ENCODE data around the gene RNU7-1. TPM values are rescaled to one million over a fixed set of nuclear protein-coding genes. Genes with fewer than 3 reads are reported as not detected.

Gene RNU7-1
- total and polyA plus RNA-seq, 9 of the 15 experiments (the other 6 are each of a cell fraction or from before 2014, with no cell fraction given) = not detected

- TF ChIP-seq SP2 (IDR thresholded peaks at IDR 0.05; ENCODE audit: extremely low read depth, low read depth, low read length, poor library complexity, severe bottlenecking) (peak; percentile 75), NRF1 (conservative IDR thresholded peaks at IDR 0.05 in 1 of 2, IDR thresholded peaks at IDR 0.05 in 1 of 2) (peak; percentile 88 to 90), PCBP2 (IDR thresholded peaks at IDR 0.05; ENCODE audit: low read depth, low read length, poor library complexity, severe bottlenecking) (no peak), YY1 (IDR thresholded peaks at IDR 0.05; ENCODE audit: borderline replicate concordance in 1 of 3, control insufficient read depth in 1 of 3, extremely low read depth in 1 of 3, insufficient read depth in 3 of 3, insufficient read length in 1 of 3, insufficient replicate concordance in 2 of 3, low read depth in 1 of 3, low read length in 2 of 3) (peak in 2 of 3 experiments; percentile 65 to 73), STAT5B (CRISPR knock-in tag; IDR thresholded peaks at IDR 0.05) (no peak), ARID4B (CRISPR knock-in tag; IDR thresholded peaks at IDR 0.05) (no peak; the same call in none of the 2 replicates), ZSCAN29 (IDR thresholded peaks at IDR 0.05) (no peak), PREB (CRISPR knock-in tag; IDR thresholded peaks at IDR 0.05) (no peak), HOXB6 (CRISPR knock-in tag; IDR thresholded peaks at IDR 0.05; ENCODE audit: borderline replicate concordance) (no peak), DMBX1 (CRISPR knock-in tag; IDR thresholded peaks at IDR 0.05; ENCODE audit: borderline replicate concordance) (no peak), ZNF76 (CRISPR knock-in tag; IDR thresholded peaks at IDR 0.05; ENCODE audit: borderline replicate concordance) (no peak), EP300 (IDR thresholded peaks at IDR 0.05; ENCODE audit: low read length) (no peak), CHAMP1 (IDR thresholded peaks at IDR 0.05) (no peak), CREB1 (IDR thresholded peaks at IDR 0.05) (peak; percentile 97), CREB1 (CRISPR knock-in tag; IDR thresholded peaks at IDR 0.05) (peak; percentile 97), ZNF436 (CRISPR knock-in tag; IDR thresholded peaks at IDR 0.05) (no peak), PHF20 (IDR thresholded peaks at IDR 0.05; ENCODE audit: partially characterized antibody) (peak; percentile 86), ZNF175 (CRISPR knock-in tag; IDR thresholded peaks at IDR 0.05; ENCODE audit: low read depth) (no peak), MIER1 (IDR thresholded peaks at IDR 0.05; ENCODE audit: low read depth) (no peak)
These were observed 5.9 kb upstream of the RNU7-1 start (continued) for GRCh38 chr12:6937481-6938352.

Data from K562 (cell line).